GM19468 (cell line): ENCODE results near the gene ADRA1B.

Source experiments
- ATAC-seq: cut with Tn5 transposase; IDR thresholded peaks from one replicate; pipeline ENCODE4 v1.9.1; 2021; ENCODE audit warnings: mild to moderate bottlenecking, moderate library complexity, moderate number of reproducible peaks; ENCODE audit not compliant: unreplicated experiment; ENCODE audit errors: extremely low read depth

ADRA1B gene

GRCh38 chr5:159915904-159916840, at the start of gene ADRA1B:
Gene ADRA1B (plus strand): TSS chr5:159916482. CDS start chr5:159916906, 424 bp downstream.
- ATAC-seq = no peak

- no peak for ATAC-seq
Measured at GRCh38 chr5:159873680-159874079, 42.6 kb upstream of the ADRA1B start.

DNA sequence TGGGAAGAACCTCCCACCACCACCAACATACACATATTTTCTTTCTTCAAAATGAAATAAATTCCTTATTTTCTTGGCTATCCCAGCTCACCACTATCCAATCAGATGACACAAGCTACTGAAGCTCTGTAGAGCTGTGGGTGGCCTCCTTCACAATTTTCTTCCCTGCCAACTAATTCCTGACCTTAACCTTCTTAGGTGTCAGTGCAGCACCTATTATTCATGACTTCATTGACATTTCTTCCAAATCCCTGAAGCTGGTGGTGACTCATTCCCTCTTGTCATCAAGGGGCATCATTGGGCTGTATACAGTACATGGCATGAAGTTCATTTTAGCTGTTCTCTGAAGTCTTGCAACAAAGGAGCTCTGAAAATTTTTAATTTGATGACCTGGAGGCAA, 42.0 kb upstream of the ADRA1B start:
- ATAC-seq = no peak

- no peak for ATAC-seq
Measured at GRCh38 chr5:159877016-159877415, 39.3 kb upstream of the ADRA1B start.

- ATAC-seq = no peak
Measured at GRCh38 chr5:159877894-159878448, 38.3 kb upstream of the ADRA1B start.

GRCh38 chr5:159878988-159879471, 37.3 kb upstream of the ADRA1B start:
- no peak for ATAC-seq

DNA sequence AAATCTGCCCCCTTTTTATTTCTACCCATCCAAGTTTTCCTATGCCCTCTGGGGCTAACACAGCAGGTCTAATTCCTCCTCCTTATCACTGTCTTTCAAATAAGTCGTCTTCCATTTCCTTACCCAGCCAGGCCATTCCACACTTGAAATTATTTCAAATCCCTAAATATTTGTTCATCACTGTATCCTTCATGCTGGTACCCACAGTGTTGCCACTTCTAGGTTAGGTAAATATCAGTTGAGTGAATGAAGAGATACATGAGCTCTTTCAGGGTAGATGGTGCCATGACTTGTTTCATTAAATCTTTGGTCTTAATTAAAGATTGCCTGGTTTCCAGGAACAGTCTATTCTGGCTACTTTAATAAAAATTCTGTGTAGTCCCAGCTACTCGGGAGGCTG, 35.6 kb upstream of the ADRA1B start:
- no peak for ATAC-seq

- no peak for ATAC-seq
Measured at GRCh38 chr5:159881967-159882366, 34.3 kb upstream of the ADRA1B start.

DNA sequence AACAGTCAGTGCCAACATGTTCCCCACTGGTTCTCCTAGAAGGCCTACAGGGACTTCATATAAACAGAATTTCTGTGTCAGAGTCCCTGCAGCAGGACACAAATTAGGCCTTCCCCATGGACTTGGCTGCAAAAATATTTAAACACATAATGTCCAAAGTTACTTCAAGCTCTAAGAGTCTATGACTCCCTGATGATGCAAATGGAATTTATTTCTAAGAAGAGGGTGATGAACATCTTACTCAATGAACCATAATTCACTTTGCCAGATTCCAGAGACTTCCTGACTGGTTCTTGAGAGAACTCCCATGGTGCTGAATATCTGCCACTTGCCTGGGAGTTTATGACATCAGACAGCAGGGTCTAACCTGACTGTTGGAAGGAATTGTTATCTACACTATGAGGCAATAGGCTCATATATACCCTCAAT, 32.7 kb upstream of the ADRA1B start:
- no peak for ATAC-seq

DNA sequence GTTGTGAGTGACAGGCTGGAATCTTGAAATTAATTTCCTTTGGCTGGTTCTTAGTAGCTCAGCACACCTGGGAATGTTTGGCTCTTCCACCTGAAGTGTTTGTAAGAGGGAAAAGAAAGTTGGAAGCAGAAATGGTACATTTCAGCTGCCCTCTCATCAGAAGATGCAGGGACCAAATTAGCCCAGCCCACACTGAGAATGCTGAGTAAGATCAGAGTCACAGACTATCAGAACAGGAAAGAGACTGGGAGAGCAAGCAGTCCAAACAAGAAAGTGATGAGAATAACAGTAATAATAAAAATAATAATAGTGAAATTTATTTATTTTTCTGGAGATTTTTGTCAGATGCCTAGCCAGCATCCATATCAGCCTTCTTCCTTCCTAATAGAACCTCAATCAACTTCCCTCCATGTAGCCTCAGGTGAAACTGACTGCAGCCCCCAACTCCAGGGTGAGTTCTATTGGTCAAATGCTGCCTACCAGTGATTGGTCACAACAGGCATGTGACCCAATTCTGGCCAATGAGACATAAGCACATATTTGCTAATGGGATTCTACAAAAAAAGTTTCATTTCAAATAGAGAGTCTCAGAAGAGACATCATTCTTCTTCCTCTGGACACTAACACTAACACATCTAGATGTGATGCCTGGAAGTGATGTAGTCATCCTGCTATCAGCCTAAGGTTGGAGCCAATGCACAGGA, 31.2 kb upstream of the ADRA1B start:
- no peak for ATAC-seq

- ATAC-seq = no peak
Measured at GRCh38 chr5:159886296-159886695, 30.0 kb upstream of the ADRA1B start.

GRCh38 chr5:159887050-159887449, 29.2 kb upstream of the ADRA1B start:
- no peak for ATAC-seq

DNA sequence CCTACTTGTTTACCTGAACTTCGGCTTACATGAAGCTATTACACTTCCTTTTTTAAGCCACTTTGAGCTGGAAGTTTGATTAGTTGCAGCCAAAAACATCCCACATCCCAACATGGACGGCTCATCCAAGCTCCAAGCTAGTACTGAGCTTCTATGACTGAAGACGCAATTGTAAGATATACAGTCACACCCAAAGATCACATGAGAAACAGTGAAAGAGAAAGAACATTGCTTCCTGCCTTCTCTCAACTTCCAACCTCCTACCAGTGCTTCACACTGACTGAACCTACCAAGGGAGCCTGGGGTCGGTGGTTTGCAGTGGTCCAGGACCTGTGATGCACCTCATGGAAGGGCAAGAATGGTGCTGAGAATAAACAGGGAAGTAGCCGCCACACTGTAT, 27.4 kb upstream of the ADRA1B start:
- ATAC-seq = no peak

- ATAC-seq = no peak
Measured at GRCh38 chr5:159890141-159890540, 26.1 kb upstream of the ADRA1B start.

DNA sequence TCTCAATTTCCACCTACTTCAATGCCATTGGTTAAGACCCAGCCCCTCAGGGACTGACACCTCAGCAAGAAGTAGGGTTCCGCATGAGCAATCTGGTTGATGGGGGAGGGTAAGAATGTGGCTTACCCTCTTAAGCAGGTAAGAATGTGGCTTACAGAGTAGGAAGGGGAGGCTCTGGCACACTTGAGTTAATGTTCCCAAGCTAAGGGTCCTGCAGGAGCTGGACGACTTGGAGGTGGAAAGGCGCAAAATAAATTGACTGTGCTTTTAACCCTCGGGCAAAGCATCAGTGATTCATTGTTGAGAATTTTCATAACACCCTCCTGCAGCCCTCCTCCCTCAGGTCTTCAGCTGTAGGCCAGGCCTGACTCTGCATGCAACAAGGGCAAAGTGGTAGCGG, 24.9 kb upstream of the ADRA1B start:
- no peak for ATAC-seq

DNA sequence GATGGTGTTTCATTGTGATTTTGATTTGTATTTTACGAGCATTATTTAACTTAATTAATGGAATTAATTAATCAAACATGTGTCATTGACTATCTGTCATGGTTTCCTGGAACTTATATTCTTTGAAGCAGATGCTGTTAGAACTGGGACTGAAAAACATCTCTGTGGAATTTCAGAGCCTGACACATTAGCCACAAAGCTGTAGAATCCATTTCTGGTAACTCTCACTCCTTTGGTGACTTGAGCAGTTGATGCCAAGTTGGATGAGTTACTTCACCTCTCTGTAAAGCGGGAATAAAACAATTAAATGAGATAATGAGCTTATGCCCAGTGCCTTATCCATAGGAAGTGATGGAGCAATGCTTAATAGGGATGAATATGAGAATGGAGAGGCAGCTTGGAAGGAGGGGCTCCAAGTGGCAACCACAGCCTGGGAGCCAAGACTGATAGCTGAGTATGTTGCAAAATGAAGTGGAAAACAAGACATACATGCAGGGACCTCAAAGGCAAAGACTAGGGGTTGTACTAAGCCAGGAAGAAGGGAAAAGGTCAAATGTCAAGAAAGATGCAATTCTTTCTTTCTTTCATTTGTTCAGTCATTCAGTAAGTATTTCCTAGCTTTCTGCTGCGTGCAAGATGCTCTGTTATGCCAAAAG, 23.1 kb upstream of the ADRA1B start:
- no peak for ATAC-seq

GRCh38 chr5:159894149-159894720, 22.0 kb upstream of the ADRA1B start:
- no peak for ATAC-seq

DNA sequence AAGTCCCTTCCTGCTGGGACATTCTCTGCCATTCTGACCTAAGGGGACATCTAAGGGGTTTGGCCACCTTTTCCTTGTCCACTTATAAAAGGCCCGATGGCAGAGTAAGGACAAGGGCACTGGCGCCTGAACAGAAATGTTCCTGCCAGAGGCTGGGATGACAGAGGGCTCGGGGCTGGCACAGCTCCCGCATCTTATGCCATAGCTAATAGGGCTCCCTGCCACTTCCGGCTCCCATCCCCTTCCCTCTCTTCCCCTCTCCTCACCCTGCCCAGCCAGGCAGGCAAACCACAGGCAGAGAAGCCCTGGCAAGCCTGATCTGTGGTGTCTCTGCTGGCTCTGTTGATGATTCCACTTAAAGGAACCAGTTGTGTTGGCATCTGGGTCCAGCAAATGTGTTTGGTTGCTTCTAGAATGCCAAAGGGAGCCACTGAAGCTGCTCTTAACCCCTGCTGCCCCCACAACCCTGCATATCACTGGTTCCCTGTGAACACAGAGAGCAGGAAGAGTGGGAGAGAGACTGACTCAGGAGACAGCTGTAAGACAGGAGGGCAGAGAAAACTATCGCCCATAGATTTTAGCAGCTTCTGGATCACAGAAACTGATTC, 18.4 kb upstream of the ADRA1B start:
- ATAC-seq = no peak
